UCSD-AML1 (cell line): ENCODE measurements around the gene BAK1.
"Not testable (repeated sequence)": the region's sequence is repeated elsewhere in the genome, so short reads cannot be mapped to it uniquely, and the experiment has no call there.

Experiments
- DNase-seq: peaks from one replicate; lab custom pipeline; 2025; ENCODE audit not compliant: unreplicated experiment; lab: John Stamatoyannopoulos, UW

The BAK1 gene

DNA sequence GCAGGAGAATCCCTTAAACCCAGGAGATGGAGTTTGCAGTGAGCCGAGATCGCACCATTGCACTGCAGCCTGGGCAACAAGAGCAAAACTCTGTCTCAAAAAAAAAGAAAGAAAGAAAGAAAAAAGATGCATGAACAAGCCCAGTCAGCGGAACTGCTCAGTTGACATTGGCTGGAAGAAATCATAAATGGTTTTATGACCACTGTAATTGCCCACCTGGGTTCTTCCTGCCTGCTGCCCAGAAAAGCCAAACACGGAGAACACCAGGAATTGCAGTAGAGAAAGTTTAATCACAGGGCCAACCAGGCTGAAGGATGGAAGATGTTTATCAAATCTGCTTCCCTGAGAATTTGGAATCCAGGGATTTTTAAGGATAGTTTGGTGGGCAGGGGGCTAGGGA, 22.7 kb downstream of the BAK1 start:
- no peak for DNase-seq

DNA sequence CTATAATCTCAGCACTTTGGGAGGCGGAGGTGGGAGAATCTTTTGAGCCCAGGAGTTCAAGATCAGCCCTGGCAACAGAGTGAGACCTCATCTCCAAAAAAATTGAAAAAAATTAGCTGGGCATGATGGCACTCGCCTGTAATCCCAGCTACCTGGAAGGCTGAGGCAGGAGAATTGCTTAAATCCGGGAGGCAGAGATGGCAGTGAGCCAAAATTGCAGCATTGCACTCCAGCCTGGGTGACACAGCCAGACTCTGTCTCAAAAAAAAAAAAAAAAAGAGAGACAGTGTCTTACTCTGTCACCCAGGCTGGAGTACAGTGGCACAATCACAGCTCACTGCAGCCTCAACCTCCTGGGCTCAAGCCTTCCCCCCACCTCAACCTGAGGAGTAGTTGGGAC, 27.2 kb downstream of the BAK1 start:
- not testable (repeated sequence) for DNase-seq

DNA sequence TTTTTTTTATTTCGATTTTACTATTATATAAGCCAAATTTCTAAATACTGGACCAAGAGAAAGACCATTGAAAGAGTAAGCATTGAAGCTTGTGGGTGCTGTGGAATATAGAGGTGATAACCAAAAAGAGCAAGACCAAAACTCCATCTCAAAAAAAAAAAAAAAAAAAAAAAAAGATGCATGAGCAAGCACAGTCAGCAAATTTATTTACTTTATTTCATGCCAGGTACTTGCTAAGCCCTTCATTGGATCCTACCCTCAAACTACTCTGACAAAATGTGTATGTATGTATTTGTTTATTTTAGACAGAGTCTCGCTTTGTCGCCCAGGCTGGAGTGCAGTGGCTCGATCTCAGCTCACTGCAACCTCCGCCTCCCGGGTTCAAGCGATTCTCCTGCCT, 27.8 kb downstream of the BAK1 start:
- DNase-seq, result no peak

- DNase-seq, result no peak
Measured at GRCh38 chr6:33551538-33551937, 28.5 kb downstream of the BAK1 start.

GRCh38 chr6:33549896-33550295, 30.2 kb downstream of the BAK1 start:
- DNase-seq, result no peak

GRCh38 chr6:33549196-33549595, 30.9 kb downstream of the BAK1 start:
- no peak for DNase-seq

- DNase-seq, result no peak
Measured at GRCh38 chr6:33547499-33547898, 32.6 kb downstream of the BAK1 start.

DNA sequence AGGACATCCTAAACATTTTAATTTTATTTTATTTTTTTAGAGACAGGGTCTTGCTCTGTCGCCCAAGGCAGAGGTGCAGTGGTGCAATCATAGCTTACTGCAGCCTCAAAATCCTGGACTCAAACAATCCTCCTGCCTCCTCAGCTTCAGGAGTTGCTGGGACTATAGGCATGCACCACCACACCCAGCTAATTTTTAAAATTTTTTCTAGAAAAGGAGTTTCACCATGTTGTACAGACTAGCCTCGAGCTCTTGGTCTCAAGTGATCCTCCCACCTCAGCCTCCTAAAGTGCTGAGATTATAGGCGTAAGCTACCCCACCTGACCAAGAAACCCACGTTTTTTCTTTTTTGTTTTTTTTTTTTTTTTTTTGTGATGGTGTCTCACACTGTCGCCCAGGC, 33.3 kb downstream of the BAK1 start:
- no peak for DNase-seq

GRCh38 chr6:33545292-33545691, 34.8 kb downstream of the BAK1 start:
- DNase-seq, result not testable (repeated sequence)

DNA sequence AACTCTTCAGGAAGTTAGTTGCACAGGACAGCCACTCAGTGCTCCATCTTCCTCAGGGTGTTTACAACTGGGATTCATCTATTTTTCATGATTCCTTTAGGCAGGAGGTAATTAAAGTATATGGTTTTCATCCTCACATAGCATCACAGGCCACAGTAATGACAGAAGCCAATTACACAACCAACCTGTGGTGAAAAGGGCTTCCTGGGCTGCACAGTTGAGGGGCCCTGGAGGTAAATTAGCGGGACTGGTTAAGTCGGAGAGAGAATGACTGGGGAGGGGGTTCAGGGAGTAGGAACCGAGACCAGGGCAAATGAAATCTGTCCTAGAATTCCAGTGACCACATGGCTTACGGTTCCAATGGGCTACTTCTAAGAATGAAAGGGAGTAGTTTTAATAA, 37.0 kb downstream of the BAK1 start:
- no peak for DNase-seq

DNA sequence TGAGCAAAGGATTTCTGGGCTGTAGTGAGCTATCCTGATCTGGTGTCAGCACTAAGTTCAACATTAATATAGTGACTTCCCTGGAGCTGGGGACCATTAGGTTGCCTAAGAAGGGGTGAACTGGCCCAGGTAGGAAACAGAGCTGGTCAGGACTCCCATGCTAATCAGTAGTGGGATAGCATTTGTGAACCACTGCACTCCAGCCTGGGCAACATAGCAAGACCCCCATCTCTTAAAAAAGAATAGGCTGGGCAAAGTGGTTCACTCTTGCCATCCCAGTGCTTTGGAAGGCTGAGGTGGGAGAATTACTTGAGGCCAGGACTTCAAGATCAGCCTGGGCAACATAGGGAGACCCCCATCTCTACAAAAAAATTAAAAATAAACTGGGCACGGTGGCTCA, 39.3 kb downstream of the BAK1 start:
- no peak for DNase-seq

GRCh38 chr6:33534702-33535101, 45.4 kb downstream of the BAK1 start:
- no peak for DNase-seq

DNA sequence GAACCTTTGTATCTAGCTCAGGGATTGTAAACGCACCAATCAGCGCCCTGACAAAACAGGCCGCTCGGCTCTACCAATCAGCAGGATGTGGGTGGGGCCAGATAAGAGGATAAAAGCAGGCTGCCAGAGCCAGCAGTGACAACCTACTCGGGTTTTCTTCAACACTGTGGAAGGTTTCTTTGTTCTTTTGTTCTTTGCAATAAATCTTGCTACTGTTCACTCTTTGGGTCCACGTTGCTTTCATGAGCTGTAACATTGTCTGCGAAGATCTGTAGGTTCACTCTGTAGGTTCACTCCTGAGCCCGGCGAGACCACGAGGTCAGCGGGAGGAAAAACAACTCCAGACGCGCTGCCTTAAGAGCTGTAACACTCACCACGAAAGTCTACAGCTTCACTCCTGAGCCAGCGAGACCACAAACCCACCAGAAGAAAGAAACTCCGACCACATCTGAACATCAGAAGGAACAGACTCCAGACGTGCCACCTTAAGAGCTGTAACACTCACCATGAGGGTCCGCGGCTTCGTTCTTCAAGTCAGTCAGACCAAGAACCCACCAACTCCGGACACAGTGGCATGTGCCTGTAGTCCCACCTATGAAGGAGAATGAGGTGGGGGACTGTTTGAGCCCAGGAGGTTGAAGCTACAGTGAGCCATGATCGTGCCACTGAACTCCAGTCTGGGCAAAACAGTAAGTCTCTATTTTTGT, 46.8 kb downstream of the BAK1 start:
- not testable (repeated sequence) for DNase-seq

DNA sequence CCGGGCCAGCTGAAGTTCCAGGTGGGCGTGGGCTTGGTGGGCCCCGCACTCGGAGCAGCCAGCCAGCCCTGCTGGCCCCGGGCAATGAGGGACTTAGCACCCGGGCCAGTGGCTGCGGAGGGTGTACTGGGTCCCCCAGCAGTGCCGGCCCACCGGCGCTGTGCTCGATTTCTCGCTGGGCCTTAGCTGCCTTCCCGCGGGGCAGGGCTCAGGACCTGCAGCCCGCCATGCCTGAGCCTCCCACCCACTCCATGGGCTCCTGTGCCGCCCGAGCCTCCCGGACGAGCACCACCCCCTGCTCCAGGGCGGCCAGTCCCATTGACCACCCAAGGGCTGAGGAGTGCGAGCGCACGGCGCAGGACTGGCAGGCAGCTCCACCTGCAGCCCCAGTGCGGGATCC, 47.6 kb downstream of the BAK1 start:
- not testable (repeated sequence) for DNase-seq

- not testable (repeated sequence) for DNase-seq
Measured at GRCh38 chr6:33530617-33531016, 49.5 kb downstream of the BAK1 start.
